ENCODE results near the gene RASL12. TPM values are rescaled to one million over a fixed set of nuclear protein-coding genes. Genes with fewer than 3 reads are reported as not detected.

The RASL12 gene
- total and polyA plus RNA-seq, 2 donors (not counting 1 experiment from before 2014, with no cell fraction given) = not detected

GRCh38 chr15:65051266-65051665 is 16.5 kb downstream of the RASL12 start:
- H3K9me3 Mint-ChIP-seq (ENCODE audit: insufficient read depth) = no peaks in the 10 kb centered on the region
- peaks cover 0 to 6% (median 0%) of the 10 kb centered on the region in 4 experiments for H3K27me3 ChIP-seq (replicated peaks in 1 of 4; ENCODE audit: control extremely low read depth in 1 of 4, control insufficient read depth in 3 of 4, insufficient read depth in 4 of 4, low read length in 3 of 4)
- H3K36me3 ChIP-seq (replicated peaks in 1 of 2; ENCODE audit: control extremely low read depth in 1 of 2, control insufficient read depth in 1 of 2, extremely low read depth in 1 of 2, insufficient read depth in 2 of 2, low read length in 1 of 2) = no peaks in the 10 kb centered on the region
- no peaks in the 10 kb centered on the region for H3K9me3 ChIP-seq (ENCODE audit: control extremely low read depth in 1 of 3, control insufficient read depth in 2 of 3, insufficient read depth in 1 of 3, low read length in 2 of 3)
- H3K4me1 Mint-ChIP-seq = peaks cover 15% of the 10 kb centered on the region
- no peaks in the 10 kb centered on the region for H4K20me1 ChIP-seq (ENCODE audit: control insufficient read depth, insufficient read depth, low read length, poor library complexity, severe bottlenecking)
- H3K4me1 ChIP-seq (ENCODE audit: control insufficient read depth in 2 of 2, insufficient read depth in 2 of 2, low read length in 2 of 2) = peaks cover 13 to 19% of the 10 kb centered on the region in 2 donors
- H3K4me2 ChIP-seq (replicated peaks; ENCODE audit: low read depth, low read length, poor library complexity, severe bottlenecking) = no peak overlapping the region
- peaks cover 4% of the 10 kb centered on the region for H3K27me3 Mint-ChIP-seq
- intact Hi-C loops (cut with micrococcal nuclease) = no loop called here
- no peak overlapping the region for H3K9ac ChIP-seq (ENCODE audit: low read length)
- no peak for DNase-seq
- POLR2A ChIA-PET = no interaction called here
- WGBS (ENCODE audit: insufficient coverage) = 100% methylated on average over 2 of the region's 2 CpGs
- no peak overlapping the region for H3K4me3 Mint-ChIP-seq
- CTCF ChIA-PET = interaction anchor here (0.5 to 4.1 kb wide), 4 partner anchors 10 to 395 kb away, joined by 3 to 13 read pairs (median 4); no protein-coding TSS in a partner anchor
- H3K27ac Mint-ChIP-seq = no peak overlapping the region
- H3K79me2 ChIP-seq (ENCODE audit: control insufficient read depth, insufficient read depth, low read length) = no peaks in the 10 kb centered on the region
- TF ChIP-seq, protein P1, sequence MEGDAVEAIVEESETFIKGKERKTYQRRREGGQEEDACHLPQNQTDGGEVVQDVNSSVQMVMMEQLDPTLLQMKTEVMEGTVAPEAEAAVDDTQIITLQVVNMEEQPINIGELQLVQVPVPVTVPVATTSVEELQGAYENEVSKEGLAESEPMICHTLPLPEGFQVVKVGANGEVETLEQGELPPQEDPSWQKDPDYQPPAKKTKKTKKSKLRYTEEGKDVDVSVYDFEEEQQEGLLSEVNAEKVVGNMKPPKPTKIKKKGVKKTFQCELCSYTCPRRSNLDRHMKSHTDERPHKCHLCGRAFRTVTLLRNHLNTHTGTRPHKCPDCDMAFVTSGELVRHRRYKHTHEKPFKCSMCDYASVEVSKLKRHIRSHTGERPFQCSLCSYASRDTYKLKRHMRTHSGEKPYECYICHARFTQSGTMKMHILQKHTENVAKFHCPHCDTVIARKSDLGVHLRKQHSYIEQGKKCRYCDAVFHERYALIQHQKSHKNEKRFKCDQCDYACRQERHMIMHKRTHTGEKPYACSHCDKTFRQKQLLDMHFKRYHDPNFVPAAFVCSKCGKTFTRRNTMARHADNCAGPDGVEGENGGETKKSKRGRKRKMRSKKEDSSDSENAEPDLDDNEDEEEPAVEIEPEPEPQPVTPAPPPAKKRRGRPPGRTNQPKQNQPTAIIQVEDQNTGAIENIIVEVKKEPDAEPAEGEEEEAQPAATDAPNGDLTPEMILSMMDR (IDR thresholded peaks at IDR 0.05) = no peak
- no peak overlapping the region for H3K27ac ChIP-seq (ENCODE audit: low read length in 2 of 2)
- no peak for ATAC-seq (ENCODE audit: low read depth)
- no peak overlapping the region for H3K4me3 ChIP-seq (ENCODE audit: control extremely low read depth in 1 of 5, extremely low read depth in 1 of 5, insufficient read depth in 1 of 5, low read depth in 2 of 5, low read length in 4 of 5)
- no peak overlapping the region for H2AFZ ChIP-seq (ENCODE audit: insufficient read depth, low read depth, low read length, poor library complexity, severe bottlenecking)

GRCh38 chr15:65050270-65050669 is 17.5 kb downstream of the RASL12 start:
- peaks cover 13 to 19% of the 10 kb centered on the region in 2 donors for H3K4me1 ChIP-seq (ENCODE audit: control insufficient read depth in 2 of 2, insufficient read depth in 2 of 2, low read length in 2 of 2)
- no peaks in the 10 kb centered on the region for H3K9me3 ChIP-seq (ENCODE audit: control extremely low read depth in 1 of 3, control insufficient read depth in 2 of 3, insufficient read depth in 1 of 3, low read length in 2 of 3)
- H3K4me3 Mint-ChIP-seq = peak overlapping the region; percentile 81
- peaks cover 4% of the 10 kb centered on the region for H3K27me3 Mint-ChIP-seq
- intact Hi-C loops (cut with micrococcal nuclease) = no loop called here
- ChIA-PET CTCF (interaction anchor here (0.7 to 1.1 kb wide), 3 partner anchors 8 to 65 kb away, joined by 3 to 4 read pairs (median 3); partner anchors contain the start of gene UBAP1L), POLR2A (no interaction called here)
- H3K36me3 ChIP-seq (replicated peaks in 1 of 2; ENCODE audit: control extremely low read depth in 1 of 2, control insufficient read depth in 1 of 2, extremely low read depth in 1 of 2, insufficient read depth in 2 of 2, low read length in 1 of 2) = no peaks in the 10 kb centered on the region
- H3K4me1 Mint-ChIP-seq = peaks cover 15% of the 10 kb centered on the region
- DNase-seq (no peak), ATAC-seq (ENCODE audit: low read depth) (no peak)
- peaks cover 0 to 6% (median 0%) of the 10 kb centered on the region in 4 experiments for H3K27me3 ChIP-seq (replicated peaks in 1 of 4; ENCODE audit: control extremely low read depth in 1 of 4, control insufficient read depth in 3 of 4, insufficient read depth in 4 of 4, low read length in 3 of 4)
- TF ChIP-seq, protein P1 (IDR thresholded peaks at IDR 0.05) = no peak
- TF ChIP-seq EZH2 (IDR thresholded peaks at IDR 0.05; ENCODE audit: borderline replicate concordance, insufficient read depth, low read depth, low read length, poor library complexity, severe bottlenecking) = no peak
- H3K4me3 ChIP-seq (ENCODE audit: control extremely low read depth in 1 of 5, extremely low read depth in 1 of 5, insufficient read depth in 1 of 5, low read depth in 2 of 5, low read length in 4 of 5) = no peak overlapping the region
- H2AFZ ChIP-seq (ENCODE audit: insufficient read depth, low read depth, low read length, poor library complexity, severe bottlenecking) = peak overlapping the region; percentile 36
- no peaks in the 10 kb centered on the region for H4K20me1 ChIP-seq (ENCODE audit: control insufficient read depth, insufficient read depth, low read length, poor library complexity, severe bottlenecking)
- H3K27ac ChIP-seq (ENCODE audit: low read length in 2 of 2) = no peak overlapping the region
- H3K27ac Mint-ChIP-seq = no peak overlapping the region
- H3K9ac ChIP-seq (ENCODE audit: low read length) = no peak overlapping the region
- H3K79me2 ChIP-seq (ENCODE audit: control insufficient read depth, insufficient read depth, low read length) = no peaks in the 10 kb centered on the region
- H3K4me2 ChIP-seq (replicated peaks; ENCODE audit: low read depth, low read length, poor library complexity, severe bottlenecking) = peak overlapping the region; percentile 86
- no peaks in the 10 kb centered on the region for H3K9me3 Mint-ChIP-seq (ENCODE audit: insufficient read depth)
- 50% methylated on average over 1 of the region's 4 CpGs for WGBS (ENCODE audit: insufficient coverage)

All from B cell (primary cell).